ENCODE measurements around the gene ANO1.

DNA sequence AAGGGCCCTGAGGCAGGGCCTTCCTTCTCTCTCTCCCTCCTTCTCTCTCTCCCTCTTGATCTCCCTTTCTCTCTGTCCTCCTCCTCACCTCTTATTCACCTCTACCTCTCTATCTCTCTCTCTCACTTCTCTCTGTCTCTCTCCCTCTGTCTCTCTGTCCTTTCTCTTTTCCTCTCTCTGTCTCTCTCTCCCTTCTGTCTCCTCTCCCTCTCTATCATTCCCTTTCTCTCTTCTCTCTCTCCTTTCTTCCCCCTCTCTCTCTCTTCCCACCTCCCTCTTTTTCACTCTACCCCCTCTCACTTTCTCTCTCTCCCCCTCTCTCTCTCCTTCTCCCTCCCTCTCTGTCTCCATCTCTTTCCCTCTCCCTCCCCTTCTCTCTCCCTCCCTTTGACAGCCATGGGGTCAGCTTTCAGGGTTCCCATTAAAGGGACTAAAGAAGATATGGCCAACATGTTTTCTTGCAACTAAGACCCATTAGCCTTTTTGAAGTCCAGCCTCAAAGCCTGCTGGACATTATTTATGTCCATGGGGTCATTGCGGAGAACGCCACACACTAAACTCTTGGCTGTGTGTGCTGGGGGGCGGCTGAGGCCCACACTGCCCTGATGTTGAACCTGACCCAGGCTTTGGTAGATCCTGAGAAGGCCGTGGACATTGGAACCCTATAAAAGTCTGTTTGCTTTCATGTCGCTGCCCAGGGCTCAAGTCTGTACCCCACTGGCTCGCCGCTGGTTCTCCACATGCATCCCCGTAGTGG is 15.0 kb downstream of the ANO1 start:
- TF ChIP-seq, protein P1, sequence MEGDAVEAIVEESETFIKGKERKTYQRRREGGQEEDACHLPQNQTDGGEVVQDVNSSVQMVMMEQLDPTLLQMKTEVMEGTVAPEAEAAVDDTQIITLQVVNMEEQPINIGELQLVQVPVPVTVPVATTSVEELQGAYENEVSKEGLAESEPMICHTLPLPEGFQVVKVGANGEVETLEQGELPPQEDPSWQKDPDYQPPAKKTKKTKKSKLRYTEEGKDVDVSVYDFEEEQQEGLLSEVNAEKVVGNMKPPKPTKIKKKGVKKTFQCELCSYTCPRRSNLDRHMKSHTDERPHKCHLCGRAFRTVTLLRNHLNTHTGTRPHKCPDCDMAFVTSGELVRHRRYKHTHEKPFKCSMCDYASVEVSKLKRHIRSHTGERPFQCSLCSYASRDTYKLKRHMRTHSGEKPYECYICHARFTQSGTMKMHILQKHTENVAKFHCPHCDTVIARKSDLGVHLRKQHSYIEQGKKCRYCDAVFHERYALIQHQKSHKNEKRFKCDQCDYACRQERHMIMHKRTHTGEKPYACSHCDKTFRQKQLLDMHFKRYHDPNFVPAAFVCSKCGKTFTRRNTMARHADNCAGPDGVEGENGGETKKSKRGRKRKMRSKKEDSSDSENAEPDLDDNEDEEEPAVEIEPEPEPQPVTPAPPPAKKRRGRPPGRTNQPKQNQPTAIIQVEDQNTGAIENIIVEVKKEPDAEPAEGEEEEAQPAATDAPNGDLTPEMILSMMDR (IDR thresholded peaks at IDR 0.05; ENCODE audit: insufficient read depth, low read length, poor library complexity, severe bottlenecking) = no peak
- TF ChIP-seq EZH2phosphoT487 (conservative IDR thresholded peaks at IDR 0.05; ENCODE audit: low read length) = no peak

All from SU-DHL-6 (cell line).